GM18502 (cell line): ENCODE results near the gene GPHN.
A peak's percentile ranks its signal among the peaks of the same experiment; 100 is the strongest.
"Not testable (repeated sequence)": the region's sequence is repeated elsewhere in the genome, so short reads cannot be mapped to it uniquely, and the experiment has no call there.

Source experiments
- ATAC-seq: cut with Tn5 transposase; IDR thresholded peaks from one replicate; pipeline ENCODE4 v1.9.1; 2021; ENCODE audit warnings: mild to moderate bottlenecking; ENCODE audit not compliant: unreplicated experiment, poor library complexity

The GPHN gene

DNA sequence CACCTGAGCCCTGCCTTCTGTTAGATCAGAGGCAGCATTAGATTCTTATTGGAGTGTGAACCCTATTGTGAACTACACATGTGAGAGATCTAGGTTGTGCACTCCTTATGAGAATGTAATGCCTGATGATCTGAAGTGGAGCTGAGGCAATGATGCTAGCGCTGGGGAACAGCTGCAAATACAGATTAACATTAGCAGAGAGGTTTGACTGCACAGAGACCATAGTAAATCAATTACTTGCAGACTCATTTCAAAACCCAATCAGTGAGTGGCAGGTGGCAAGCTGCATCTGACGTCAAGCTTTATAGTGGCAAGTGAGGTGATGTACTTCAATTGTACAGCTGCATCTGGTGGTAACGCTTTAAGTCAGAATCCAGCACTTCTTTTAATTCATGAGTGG lies 141.6 kb downstream of the GPHN start:
- peak; percentile 66 for ATAC-seq

DNA sequence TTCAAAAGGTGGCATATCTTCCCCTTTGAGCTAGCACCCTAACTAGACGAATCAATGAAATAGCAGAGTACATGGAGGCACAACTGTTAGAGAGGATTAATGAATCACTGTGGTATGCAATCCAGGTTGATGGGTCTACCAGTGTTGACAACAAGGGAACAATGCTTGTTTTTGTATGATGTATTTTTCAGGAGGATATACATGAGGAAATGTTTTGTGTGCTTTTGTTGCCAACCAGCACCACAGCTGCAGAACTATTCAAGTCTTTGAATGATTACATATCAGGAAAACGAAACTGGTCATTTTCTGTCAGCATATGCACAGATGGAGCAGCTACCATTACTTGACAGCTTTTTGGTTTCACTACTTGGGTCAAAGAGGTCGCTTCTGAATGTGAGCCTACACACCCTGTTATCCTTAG lies 142.6 kb downstream of the GPHN start:
- ATAC-seq, result no peak

DNA sequence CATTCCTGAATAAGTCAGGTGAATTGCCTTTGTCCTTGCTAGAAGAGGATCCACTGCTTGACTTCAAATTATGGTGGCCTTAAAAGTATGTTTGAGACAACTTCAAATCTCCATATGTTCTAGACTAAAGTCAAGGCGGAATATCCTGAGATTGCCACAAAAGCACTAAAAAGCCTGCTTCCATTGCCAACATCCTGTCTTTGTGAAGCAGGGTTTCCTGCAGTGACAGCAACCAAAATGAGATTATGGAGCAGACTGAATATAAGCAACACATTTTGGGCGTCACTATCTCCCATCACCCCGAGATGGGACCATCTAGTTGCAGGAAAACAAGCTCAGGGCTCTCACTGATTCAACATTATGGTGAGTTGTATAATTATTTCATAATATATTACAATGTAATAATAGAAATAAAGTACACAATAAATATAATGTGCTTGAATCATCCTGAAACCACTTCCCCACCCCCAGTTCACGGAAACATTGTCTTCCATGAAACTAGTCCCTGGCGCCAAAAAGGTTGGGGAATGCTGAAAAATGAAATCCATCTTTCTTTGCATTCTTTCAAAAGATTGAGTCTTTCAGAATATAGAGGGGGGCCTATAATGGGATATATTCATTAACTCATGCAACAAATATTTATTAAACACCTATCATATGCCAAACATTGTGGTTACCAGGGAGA lies 143.7 kb downstream of the GPHN start:
- no peak for ATAC-seq

DNA sequence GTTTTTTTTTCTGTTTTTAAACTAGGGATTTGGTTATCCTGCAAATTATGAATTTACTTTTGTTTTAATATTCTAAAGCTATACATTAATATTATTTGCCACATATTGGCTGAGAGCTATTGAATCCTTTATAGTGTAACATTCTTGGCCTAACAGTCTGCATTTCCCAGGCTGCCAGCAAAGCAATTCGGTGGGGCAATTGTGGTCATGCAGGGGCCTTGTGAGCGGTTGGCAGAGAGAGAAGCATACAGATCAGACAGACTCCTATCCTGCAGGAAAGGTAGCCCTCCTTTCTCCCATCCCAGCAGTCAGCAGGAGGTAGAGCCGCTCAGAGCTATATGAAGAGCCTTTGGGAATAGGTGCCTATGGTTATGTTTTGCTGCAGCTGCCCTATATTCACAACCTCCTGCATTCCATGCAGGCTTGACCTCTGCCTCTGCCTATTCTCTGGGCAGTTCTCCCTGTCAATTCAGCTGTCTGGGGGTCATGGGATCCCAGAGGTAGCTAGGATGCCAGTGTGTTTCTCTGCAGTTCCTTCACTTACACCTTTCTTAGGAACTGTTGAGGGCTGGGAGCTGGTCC lies 144.7 kb downstream of the GPHN start:
- ATAC-seq, result no peak

DNA sequence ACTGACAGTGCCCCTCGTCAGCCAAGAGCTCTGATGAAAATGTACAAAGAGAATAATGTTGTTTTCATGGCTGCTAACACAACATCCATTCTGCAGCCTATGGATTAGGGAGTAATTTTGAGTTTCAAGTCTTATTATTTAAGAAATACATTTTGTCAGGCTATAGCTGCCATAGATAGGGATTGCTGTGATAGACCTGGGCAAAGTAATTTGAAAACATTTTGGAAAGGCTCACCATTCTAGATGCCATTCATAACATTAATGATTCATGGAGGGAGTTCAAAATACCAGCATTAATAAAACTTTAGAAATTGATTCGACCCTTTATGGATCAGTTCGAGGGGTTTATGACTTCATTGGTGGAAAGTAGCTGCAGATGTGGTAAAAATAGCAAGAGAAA lies 149.8 kb downstream of the GPHN start:
- ATAC-seq, result no peak

DNA sequence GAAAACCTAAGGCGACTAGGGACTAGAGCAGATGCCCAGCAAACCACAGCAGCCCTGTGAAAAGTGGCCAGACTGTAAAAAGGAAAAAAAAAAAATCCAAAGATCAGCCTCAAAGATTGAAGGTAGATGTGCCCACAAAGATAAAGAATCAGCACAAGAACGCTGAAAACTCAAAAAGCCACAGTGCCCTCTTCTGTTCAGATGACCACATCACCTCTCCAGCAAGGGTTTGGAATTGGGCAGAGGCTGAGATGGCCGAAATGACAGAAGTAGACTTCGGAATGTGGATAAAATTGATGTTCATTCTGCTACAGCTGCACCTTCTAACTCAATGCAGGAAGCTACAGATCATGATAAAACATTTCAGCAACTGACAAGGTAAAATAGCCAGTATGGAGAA lies 154.4 kb downstream of the GPHN start:
- no peak for ATAC-seq

DNA sequence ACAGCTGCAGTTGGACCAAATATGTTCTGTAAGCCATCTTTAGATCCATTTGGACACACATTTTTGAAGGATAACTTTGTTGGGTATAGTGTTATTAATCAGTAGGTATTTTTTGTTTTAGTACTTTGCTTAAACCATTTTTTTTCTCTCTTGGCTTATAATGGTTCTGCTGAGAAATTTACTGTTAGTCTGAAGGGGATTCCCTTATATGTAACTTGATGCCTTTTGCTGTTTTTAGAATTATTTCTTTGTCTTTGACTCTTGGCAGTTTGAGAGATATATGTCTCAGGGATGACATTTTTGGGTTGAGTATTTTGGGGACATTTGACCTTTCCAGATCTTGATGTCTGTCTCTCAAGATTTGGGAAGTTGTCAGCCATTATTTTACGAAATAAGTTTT lies 169.8 kb downstream of the GPHN start:
- no peak for ATAC-seq

DNA sequence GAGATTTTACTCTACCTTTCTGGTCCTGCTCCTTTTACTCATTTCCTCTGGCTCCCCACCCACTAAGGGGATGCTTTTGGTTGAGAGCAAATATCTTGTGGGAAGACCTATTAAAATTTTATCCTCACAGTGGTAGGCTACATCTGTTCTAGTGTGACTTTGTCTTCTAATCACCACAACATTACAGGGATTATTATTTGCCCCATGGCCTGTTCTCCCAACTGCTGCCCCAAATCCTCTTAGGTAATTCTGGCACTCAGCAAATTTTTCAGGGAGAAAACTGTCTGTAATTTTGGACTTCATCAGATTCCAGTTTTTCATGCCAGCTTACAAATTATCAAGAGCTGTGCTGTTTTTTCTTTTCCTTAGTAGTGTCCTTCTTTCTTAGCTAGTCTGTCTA lies 172.3 kb downstream of the GPHN start:
- ATAC-seq, result no peak

DNA sequence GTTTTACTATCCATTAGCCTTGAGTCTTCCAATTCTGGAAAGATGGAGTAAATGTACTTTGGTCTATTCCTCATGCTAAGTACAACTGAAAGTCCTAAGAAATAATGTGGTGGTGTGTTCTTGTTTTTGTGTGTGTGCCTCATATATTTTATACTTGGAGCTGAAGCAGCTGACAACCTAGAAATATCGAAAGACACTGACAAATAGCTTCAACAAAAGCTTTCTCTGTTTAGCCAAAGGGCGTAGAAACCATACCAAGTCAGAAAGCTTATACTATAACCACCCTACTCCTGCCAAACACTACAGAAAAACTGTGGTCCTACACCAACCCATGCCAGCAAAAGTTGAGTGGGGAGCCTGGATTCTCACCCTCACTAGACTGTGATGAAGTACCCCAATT lies 188.4 kb downstream of the GPHN start:
- no peak for ATAC-seq

DNA sequence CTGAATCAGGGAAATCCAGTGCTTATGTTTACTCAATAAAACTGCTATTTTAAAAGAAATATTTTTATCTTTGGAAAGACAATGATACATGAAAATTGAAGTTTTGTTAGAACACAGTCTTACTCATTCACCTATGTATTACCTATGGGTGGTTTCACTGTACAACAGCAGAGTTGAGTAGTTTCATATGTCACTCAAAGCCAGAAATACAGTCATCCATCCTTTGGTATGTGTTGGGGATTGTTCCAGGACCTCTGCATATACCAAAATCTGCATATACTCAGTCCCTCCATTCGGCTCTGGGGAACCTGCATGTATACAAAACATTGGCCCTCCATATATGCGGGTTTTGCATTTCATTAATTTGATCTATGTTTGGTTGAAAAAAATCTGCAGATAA lies 190.6 kb downstream of the GPHN start:
- ATAC-seq, result no peak

DNA sequence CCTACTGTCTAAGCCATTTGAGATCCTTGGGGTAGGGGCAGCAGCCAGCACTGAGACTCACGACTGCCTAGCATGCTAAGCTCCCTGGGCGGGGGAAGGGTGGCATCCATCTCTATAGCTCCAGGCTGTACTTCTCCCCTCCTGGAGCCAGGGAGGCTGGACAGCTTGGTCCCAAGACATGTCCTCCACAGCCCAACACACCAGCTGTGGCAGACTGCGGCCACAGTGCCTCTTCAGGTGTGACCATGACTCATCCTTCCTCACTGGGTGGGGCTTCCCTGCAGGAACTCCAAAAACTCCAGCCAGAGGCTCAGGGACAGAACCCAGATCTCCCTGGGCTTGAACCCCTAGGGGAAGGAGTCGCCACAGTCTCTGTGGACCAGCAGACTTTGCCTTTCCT lies 193.9 kb downstream of the GPHN start:
- ATAC-seq, result no peak

DNA sequence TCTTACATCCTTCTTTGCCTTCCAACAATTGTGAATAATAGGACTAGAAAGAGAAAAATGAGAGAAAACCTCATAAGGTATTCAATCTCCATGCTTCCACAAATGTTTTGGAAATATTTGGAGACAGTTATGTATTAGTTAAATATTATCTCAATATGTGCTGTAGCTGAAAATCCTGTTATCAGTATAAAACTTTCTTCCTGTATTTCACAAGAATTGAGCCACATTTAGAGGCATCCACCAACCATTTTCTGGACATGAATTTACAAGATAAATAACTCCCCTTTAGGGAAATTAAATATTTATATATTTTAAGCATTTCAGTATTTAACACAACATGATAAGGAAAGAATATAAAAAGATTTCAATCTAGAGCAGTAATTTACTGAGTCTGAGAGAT lies 200.3 kb downstream of the GPHN start:
- ATAC-seq, result no peak

DNA sequence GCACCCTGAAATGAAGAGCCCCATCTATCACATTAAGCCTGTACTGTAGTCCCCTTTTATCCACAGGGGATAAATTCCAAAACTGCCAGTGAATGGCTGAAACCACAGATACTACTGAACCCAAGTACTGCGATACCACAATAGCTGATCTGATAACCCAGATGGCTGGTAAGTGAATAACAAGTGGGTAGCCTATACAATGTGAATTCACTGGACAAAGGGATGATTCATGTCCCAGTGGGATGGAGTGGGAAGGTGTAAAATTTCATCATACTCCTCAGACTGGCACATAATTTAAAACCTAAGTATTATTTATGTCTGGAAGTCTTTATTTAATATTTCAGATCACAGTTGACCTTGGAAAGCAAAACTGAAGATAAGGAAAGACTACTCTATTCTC lies 201.3 kb downstream of the GPHN start:
- no peak for ATAC-seq

DNA sequence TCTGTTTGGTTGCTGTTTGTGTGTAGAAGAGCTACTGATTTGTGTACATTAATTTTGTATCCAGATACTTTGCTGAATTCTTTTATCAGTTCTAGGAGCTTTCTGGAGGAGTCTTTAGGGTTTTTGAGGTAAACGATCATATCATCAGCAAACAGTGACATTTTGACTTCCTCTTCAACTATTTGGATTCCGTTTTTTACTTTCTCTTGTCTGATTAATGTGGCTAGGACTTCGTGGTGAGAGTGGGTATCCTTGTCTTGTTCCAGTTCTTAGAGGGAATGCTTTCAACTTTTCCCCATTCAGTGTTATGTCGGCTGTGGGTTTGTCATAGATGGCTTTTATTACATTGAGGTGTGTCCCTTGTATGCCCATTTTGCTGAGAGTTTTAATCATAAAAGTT lies 206.3 kb downstream of the GPHN start:
- ATAC-seq, result not testable (repeated sequence)

DNA sequence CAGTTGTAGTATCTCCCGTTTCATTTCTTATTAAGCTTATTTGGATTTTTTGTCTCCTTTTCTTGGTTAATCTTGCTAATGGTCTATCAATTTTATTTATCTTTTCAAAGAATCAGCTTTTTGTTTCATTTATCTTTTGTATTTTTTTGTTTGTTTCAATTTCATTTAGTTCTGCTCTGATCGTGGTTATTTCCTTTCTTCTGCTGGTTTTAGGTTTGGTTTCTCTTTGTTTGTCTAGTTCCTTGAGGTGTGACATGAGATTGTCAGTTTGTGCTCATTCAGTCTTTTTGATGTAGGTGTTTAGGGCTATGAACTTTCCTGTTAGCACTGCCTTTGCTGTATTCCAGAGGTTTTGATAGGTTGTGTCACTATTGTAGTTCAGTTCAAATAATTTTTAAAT lies 207.4 kb downstream of the GPHN start:
- not testable (repeated sequence) for ATAC-seq

DNA sequence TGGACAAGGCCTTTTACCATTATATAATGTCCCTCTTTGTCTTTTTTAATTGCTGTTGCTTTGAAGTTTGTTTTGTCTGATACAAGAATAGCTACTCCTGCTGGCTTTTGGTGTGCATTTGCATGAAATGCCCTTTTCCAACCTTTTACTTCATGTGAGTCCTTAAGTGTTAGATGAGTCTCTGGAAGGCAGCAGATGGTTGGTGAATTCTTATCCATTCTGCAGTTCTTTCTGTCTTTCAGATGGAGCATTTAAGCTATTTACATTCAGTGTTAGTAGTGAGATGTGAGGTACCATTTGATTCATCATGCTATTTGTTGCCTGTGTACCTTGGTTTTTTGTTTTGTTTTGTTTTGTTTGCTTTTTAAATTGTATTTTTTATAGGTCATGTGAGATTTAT lies 208.3 kb downstream of the GPHN start:
- ATAC-seq, result no peak

DNA sequence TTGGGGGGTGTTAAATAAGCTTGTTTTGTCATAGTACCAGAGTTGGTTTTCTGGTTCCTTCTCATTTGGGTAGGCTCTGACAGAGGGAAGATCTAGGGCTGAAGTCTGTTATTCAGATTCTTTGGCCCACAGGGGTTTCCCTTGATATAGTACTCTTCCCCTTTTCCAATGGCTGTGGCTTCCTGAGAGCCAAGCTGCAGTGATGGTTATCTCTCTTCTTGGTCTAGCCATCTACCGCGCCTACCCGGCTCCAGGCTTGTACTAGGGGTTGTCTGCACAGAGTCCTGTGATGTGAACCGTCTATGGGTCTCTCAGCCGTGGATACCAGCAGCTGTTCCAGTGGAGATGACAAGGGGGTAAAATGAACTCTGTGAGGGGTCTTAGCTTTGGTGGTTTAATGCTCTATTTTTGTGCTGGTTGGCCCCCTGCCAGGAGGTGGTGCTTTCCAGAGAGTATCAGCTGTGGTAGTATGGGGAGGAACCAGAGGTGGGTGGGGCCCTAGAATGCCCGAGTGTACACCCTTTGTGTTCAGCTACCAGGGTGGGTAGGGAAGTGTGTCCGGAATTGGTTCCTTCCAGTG lies 209.7 kb downstream of the GPHN start:
- ATAC-seq, result no peak

DNA sequence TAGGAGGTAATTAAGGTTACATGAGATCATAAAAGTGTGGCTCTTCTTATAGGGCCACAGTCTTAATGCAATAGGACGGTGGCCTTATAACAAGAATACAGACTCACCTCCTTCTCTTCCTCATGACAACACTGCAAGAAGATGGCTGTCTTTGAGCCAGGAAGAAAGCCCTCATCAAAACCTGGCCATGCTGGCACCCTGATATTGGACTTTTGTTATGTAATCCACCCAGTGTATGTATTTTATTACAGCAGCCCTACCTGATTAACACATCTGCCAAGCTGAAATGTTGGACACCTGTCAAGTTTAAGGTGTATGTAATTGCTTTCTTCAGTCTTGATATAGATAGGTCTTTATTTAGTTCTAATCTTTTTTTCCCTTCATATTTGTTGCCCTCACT lies 217.0 kb downstream of the GPHN start:
- no peak for ATAC-seq

DNA sequence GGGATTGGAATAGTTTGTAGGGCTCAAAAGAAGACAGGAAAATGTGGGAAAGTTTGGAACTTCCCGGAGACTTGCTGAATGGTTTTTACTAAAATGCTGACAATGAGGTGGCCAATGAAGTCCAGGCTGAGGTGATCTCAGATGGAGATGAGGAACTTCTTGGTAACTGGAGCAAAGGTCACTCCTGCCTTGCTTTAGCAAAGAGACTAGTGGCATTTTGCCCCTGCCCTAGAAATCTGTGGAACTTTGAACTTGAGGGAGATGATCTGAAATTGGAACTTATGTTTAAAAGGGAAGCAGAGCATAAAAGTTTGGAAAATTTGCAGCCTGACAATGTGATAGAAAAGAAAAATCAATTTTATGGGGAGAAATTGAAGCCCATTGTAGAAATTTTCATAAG lies 223.4 kb downstream of the GPHN start:
- not testable (repeated sequence) for ATAC-seq

DNA sequence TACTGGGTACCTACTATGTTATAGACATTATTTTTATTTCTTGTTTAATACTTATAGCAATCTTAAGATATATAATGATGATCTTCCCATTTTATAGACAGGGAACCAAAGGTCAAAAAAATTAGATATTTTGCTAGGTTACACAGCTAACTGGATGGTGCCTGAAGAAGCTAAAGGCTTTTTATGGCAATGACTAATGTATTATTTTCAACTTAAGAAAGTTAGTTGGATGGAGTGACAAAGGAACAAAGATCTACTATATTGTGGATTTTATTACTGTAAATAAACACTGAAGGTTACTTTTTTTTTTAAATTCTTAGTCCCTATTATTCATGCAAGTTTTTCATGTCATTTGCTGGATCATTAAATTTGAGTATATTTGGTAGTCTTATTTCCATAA lies 227.9 kb downstream of the GPHN start:
- ATAC-seq, result no peak

DNA sequence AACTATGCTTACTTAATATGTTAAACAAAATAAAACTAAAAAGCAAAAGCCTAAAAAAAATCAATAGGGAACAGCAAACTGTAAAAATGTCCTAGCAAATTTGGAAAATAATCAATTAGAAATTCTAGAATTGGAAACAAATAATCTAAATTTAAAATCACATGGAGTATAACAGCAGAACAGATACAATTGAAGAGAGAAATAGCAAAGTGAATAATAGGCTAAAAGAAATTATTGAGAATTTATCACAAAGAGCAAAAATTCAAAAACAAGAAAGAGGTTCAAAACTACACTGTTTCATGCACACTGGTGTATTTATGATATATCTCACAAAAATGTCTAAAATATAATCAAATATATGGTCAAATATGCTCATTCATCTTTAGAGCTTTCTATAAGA lies 231.9 kb downstream of the GPHN start:
- ATAC-seq, result no peak

DNA sequence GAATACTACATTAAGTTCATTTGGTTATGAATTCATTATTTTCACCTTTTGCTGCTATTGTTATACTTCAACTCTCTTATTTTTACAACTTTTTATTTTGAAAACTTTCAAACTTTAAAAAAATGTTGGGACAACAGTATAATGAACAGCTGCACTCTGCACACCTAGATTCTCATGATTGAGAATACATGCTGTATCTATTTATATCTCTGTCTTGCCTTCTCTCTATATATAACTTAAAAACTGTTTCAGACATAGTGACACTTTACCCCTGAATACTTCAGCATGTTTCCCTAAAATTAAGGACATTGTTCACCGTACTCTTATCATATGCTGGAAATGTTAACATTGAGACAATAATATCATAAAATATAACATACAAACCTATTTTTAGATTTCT lies 237.1 kb downstream of the GPHN start:
- ATAC-seq, result no peak
